ENCODE results near the gene CHI3L2. TPM values are rescaled to one million over a fixed set of nuclear protein-coding genes. Genes with fewer than 3 reads are reported as not detected.

CHI3L2 gene
- total and polyA plus RNA-seq, 2 experiments from 2014 or later, result 0.68 TPM; not detected in 1

DNA sequence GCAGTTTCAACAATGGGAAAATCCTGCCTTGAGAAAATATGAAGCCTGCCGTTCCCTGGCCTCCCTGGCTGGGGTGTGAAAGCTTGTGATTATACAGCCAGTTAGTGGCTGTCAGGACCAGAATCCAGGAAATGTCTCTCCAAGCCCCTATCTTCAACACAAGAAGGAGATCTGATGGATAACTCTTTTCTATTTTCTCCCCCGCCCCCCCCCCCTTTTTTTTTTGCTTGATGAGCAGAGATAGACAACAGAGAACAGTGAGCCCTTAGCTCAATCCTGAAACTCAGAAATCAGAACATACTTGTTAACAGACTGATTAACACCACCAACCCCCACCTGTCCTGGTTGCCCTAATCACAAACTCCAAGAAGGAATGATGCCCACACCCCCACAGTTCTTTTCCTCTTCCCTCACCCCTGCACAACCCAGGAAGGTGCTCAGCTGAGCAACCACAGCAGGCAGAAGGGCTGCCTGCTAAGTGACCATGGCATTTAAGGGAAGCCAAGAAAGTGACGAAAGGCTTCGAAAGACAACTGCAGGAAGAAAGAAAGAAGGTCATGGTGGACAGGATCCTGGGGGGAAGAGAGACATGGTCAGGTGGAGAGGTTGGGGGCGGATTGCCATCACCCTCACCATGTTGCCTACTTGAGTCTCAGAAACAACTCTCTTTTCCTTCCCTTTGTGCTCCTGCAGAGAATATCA, 14.7 kb upstream of the CHI3L2 start:
- Mint-ChIP-seq H3K9me3 (no peaks in the 10 kb centered on the region), H3K36me3 (ENCODE audit: low read depth) (no peaks in the 10 kb centered on the region), H3K4me1 (peaks cover 24% of the 10 kb centered on the region), H3K27me3 (ENCODE audit: insufficient read depth, low read depth, poor library complexity) (peaks cover 3% of the 10 kb centered on the region), H3K4me3 (no peak overlapping the region), H3K27ac (no peak overlapping the region)
- DNase-seq (ENCODE audit: low spot score), result no peak
- Histone ChIP-seq H3K27me3 (ENCODE audit: insufficient read depth) (no peaks in the 10 kb centered on the region), H3K27ac (ENCODE audit: low read depth) (no peak overlapping the region), H3F3A (replicated peaks; ENCODE audit: low read depth) (no peaks in the 10 kb centered on the region), H3K9me2 (ENCODE audit: insufficient read depth) (peaks cover 38% of the 10 kb centered on the region), H4K20me1 (replicated peaks; ENCODE audit: insufficient read depth) (no peaks in the 10 kb centered on the region), H3K79me2 (replicated peaks; ENCODE audit: insufficient read depth) (no peaks in the 10 kb centered on the region), H3K36me3 (ENCODE audit: insufficient read depth) (no peaks in the 10 kb centered on the region), H2AFZ (no peak overlapping the region), H3K4me2 (no peak overlapping the region), H3K4me3 (no peak overlapping the region), H3K4me1 (ENCODE audit: insufficient read depth) (peaks cover 18% of the 10 kb centered on the region)
- ATAC-seq, result no peak
- TF ChIP-seq, protein P1, sequence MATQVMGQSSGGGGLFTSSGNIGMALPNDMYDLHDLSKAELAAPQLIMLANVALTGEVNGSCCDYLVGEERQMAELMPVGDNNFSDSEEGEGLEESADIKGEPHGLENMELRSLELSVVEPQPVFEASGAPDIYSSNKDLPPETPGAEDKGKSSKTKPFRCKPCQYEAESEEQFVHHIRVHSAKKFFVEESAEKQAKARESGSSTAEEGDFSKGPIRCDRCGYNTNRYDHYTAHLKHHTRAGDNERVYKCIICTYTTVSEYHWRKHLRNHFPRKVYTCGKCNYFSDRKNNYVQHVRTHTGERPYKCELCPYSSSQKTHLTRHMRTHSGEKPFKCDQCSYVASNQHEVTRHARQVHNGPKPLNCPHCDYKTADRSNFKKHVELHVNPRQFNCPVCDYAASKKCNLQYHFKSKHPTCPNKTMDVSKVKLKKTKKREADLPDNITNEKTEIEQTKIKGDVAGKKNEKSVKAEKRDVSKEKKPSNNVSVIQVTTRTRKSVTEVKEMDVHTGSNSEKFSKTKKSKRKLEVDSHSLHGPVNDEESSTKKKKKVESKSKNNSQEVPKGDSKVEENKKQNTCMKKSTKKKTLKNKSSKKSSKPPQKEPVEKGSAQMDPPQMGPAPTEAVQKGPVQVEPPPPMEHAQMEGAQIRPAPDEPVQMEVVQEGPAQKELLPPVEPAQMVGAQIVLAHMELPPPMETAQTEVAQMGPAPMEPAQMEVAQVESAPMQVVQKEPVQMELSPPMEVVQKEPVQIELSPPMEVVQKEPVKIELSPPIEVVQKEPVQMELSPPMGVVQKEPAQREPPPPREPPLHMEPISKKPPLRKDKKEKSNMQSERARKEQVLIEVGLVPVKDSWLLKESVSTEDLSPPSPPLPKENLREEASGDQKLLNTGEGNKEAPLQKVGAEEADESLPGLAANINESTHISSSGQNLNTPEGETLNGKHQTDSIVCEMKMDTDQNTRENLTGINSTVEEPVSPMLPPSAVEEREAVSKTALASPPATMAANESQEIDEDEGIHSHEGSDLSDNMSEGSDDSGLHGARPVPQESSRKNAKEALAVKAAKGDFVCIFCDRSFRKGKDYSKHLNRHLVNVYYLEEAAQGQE (IDR thresholded peaks at IDR 0.05; ENCODE audit: unreplicated experiment), result no peak

DNA sequence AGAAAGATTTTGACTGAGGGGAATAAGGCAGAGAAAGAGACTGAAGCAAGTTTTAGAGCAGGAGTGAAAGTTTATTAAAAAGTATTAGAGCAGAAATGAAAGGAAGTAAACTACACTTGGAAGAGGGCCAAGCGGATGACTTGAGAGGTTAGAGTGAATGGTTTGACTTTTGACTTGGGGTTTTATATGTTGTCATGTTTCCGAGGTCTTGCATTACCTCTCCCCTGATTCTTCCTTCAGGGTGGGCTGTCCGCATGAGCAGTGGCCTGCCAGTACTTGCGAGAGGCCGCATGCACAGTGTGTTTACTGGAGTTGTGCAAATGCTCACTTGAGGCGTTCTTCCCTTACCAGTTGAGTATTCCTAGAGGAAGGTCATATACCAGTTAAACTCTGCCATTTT, 14.1 kb upstream of the CHI3L2 start:
- Histone ChIP-seq H4K20me1 (replicated peaks; ENCODE audit: insufficient read depth) (no peaks in the 10 kb centered on the region), H3K27ac (ENCODE audit: low read depth) (no peak overlapping the region), H3K4me3 (no peak overlapping the region), H3K4me1 (ENCODE audit: insufficient read depth) (peaks cover 14% of the 10 kb centered on the region), H3F3A (replicated peaks; ENCODE audit: low read depth) (no peaks in the 10 kb centered on the region), H3K9me2 (ENCODE audit: insufficient read depth) (peaks cover 37% of the 10 kb centered on the region), H3K27me3 (ENCODE audit: insufficient read depth) (no peaks in the 10 kb centered on the region), H3K4me2 (no peak overlapping the region), H3K36me3 (ENCODE audit: insufficient read depth) (no peaks in the 10 kb centered on the region), H2AFZ (peak overlapping the region; percentile 78; the same call in 1 of the 2 replicates), H3K79me2 (replicated peaks; ENCODE audit: insufficient read depth) (no peaks in the 10 kb centered on the region)
- no peak for ATAC-seq
- Mint-ChIP-seq H3K4me1 (peaks cover 29% of the 10 kb centered on the region), H3K27ac (no peak overlapping the region), H3K9me3 (no peaks in the 10 kb centered on the region), H3K4me3 (no peak overlapping the region), H3K27me3 (ENCODE audit: insufficient read depth, low read depth, poor library complexity) (peaks cover 3% of the 10 kb centered on the region), H3K36me3 (ENCODE audit: low read depth) (no peaks in the 10 kb centered on the region)
- TF ChIP-seq JUNB (IDR thresholded peaks at IDR 0.05; ENCODE audit: unreplicated experiment) (no peak), CTCF (conservative IDR thresholded peaks at IDR 0.05; ENCODE audit: low read depth in 2 of 2) (no peak), ZNF114 (CRISPR knock-in tag; IDR thresholded peaks at IDR 0.05) (no peak), POLR2AphosphoS5 (IDR thresholded peaks at IDR 0.05; ENCODE audit: low read depth) (no peak)
- no peak for DNase-seq (ENCODE audit: low spot score)

Data from GM23338 (cell line).